Transverse colon (tissue), 4 donors: ENCODE data around the gene TRABD2B. TPM values are rescaled to one million over a fixed set of nuclear protein-coding genes. Genes with fewer than 3 reads are reported as not detected.

Experiments used
- DNase-seq: peaks from one replicate; pipeline ENCODE4 v3.0.0-alpha.2; 2019
- H3K27ac ChIP-seq, 4 donors: fragments of 200-600 bp; sonication (generic); 2 replicates each; pipeline ENCODE4 v1.5.1; 2016 to 2018; ENCODE audit warnings: inconsistent platforms in 4 of 4
- H3K27me3 ChIP-seq: fragments of 200-600 bp; sonication (generic); 2 replicates; pipeline ENCODE4 v1.5.1; 2017; ENCODE audit warnings: inconsistent platforms
- H3K36me3 ChIP-seq, 4 donors: fragments of 200-600 bp; sonication (generic); 2 replicates each; pipeline ENCODE4 v1.5.1; 2017 to 2019; ENCODE audit warnings: inconsistent platforms in 4 of 4
- H3K4me1 ChIP-seq, 4 donors: fragments of 200-600 bp; sonication (generic); 2 replicates each; pipeline ENCODE4 v1.5.1; 2017 to 2020; ENCODE audit warnings: inconsistent platforms in 4 of 4
- H3K4me3 ChIP-seq, 4 donors: fragments of 200-600 bp; sonication (generic); 1 replicate in 1 of 4; 2 replicates in 3 of 4; pipeline versions ENCODE4 v1.5.1 to v1.6.1; 2017 to 2019; ENCODE audit warnings: inconsistent platforms in 4 of 4
- H3K9me3 ChIP-seq, 2 donors: fragments of 200-600 bp; sonication (generic); 2 replicates each; pipeline ENCODE4 v1.5.1; 2017 to 2019; ENCODE audit warnings: inconsistent platforms in 2 of 2
- CTCF ChIP-seq, 5 experiments: fragments of 200-600 bp in 3 of 5; fragments of 450-650 bp in 2 of 5; sonication (generic) in 3 of 5; IDR thresholded peaks; 1 replicate in 2 of 5; 2 replicates in 3 of 5; pipeline ENCODE4 v1.5.1; 2016 to 2017; ENCODE audit warnings: antibody characterized with exemption in 5 of 5, inconsistent platforms in 3 of 5, mild to moderate bottlenecking in 2 of 5, moderate library complexity in 1 of 5
- EP300 ChIP-seq: sonication (generic); formaldehyde crosslinking; IDR thresholded peaks from one replicate; pipeline ENCODE4 v1.6.1; 2017; ENCODE audit warnings: antibody characterized with exemption, low read depth
- POLR2A ChIP-seq: fragments of 450-650 bp; IDR thresholded peaks from one replicate; pipeline ENCODE4 v1.6.1; 2016; ENCODE audit warnings: antibody characterized with exemption, mild to moderate bottlenecking, moderate library complexity
- POLR2AphosphoS5 ChIP-seq, 3 donors: sonication (generic); formaldehyde crosslinking; IDR thresholded peaks; one replicate each; pipeline ENCODE4 v1.6.1; 2016; ENCODE audit warnings: antibody characterized with exemption in 3 of 3
- WGBS, 2 donors: methylation state at CpG; one replicate each; pipeline ENCODE4 v1.1.5; 2018; ENCODE audit warnings: low coverage in 1 of 2; 5-methylcytosine and 5-hydroxymethylcytosine counted together
- in situ Hi-C, 4 donors: fragments of 200-750 bp; cut with MboI; loops; one replicate each; pipeline versions ENCODE4 v1.15.0 to v1.15.1; 2017; ENCODE audit warnings: low sequenced_read_pairs in 3 of 4, low pct_ligation_motif_present in 1 of 4, low pct_unique_long_range_greater_than_20kb in 1 of 4
- intact Hi-C: fragments of 100-400 bp; cut with DNase I; formaldehyde crosslinking; loops from one replicate; pipeline ENCODE4 v1.15.1; 2023; ENCODE audit warnings: low total_unique reads
- total RNA-seq, 4 donors: library from RNA; depleted of rRNA; stranded (reverse); fragments of >200 nt; gene quantifications; one replicate each; pipeline ENCODE4 v1.1.0, GENCODE V29; 2016

Gene TRABD2B
- total RNA-seq, 4 donors from 2014 or later = 0.27 to 0.48 (median 0.37) TPM; not detected in 1

GRCh38 chr1:47853852-47854251 lies 143.3 kb downstream of the TRABD2B start:
- H3K27ac ChIP-seq = no peak overlapping the region
- in situ Hi-C loops (no loop called here), intact Hi-C loops (no loop called here)
- no peak overlapping the region for H3K4me3 ChIP-seq
- H3K4me1 ChIP-seq = no peaks in the 10 kb centered on the region
- WGBS, 2 donors = 80% methylated on average over 1 to 2 of the region's 2 CpGs
- H3K9me3 ChIP-seq = no peaks in the 10 kb centered on the region
- no peaks in the 10 kb centered on the region for H3K27me3 ChIP-seq
- TF ChIP-seq EP300 (no peak), CTCF (IDR thresholded peaks at IDR 0.05) (no peak), POLR2A (no peak), POLR2AphosphoS5 (IDR thresholded peaks at IDR 0.05) (no peak)
- DNase-seq = no peak
- no peaks in the 10 kb centered on the region for H3K36me3 ChIP-seq

GRCh38 chr1:47853059-47853458 lies 144.1 kb downstream of the TRABD2B start:
- H3K4me3 ChIP-seq = no peak overlapping the region
- in situ Hi-C loops = no loop called here
- no peaks in the 10 kb centered on the region for H3K4me1 ChIP-seq
- H3K27me3 ChIP-seq = no peaks in the 10 kb centered on the region
- 94% methylated on average over 7 of the region's 7 CpGs; no CpG with 5 or more reads in 1 of the 2 donors for WGBS, 2 donors
- TF ChIP-seq POLR2A (no peak), CTCF (IDR thresholded peaks at IDR 0.05) (no peak), POLR2AphosphoS5 (IDR thresholded peaks at IDR 0.05) (no peak), EP300 (no peak)
- no peaks in the 10 kb centered on the region for H3K9me3 ChIP-seq
- intact Hi-C loops = no loop called here
- no peak overlapping the region for H3K27ac ChIP-seq
- H3K36me3 ChIP-seq = no peaks in the 10 kb centered on the region
- DNase-seq = no peak

GRCh38 chr1:47852006-47852718 lies 145.0 kb downstream of the TRABD2B start:
- no peak for DNase-seq
- WGBS, 2 donors = 93 to 100% methylated on average over 6 to 16 of the region's 17 CpGs

GRCh38 chr1:47850451-47850850 lies 146.7 kb downstream of the TRABD2B start:
- Histone ChIP-seq H3K27ac (no peak overlapping the region), H3K9me3 (no peaks in the 10 kb centered on the region), H3K4me3 (no peak overlapping the region), H3K27me3 (no peaks in the 10 kb centered on the region), H3K36me3 (no peaks in the 10 kb centered on the region), H3K4me1 (no peaks in the 10 kb centered on the region)
- in situ Hi-C loops = no loop called here
- no peak for TF ChIP-seq POLR2AphosphoS5 (IDR thresholded peaks at IDR 0.05)
- TF ChIP-seq POLR2A = no peak
- no peak for TF ChIP-seq CTCF (IDR thresholded peaks at IDR 0.05)
- TF ChIP-seq EP300 = no peak
- DNase-seq = no peak
- WGBS, 2 donors = 91% methylated on average over 4 of the region's 4 CpGs; no CpG with 5 or more reads in 1 of the 2 donors
- intact Hi-C loops = no loop called here

More at GRCh38 chr1:47852006-47852718, 145.0 kb downstream of the TRABD2B start:
- in situ Hi-C loops = no loop called here
- H3K27me3 ChIP-seq = no peaks in the 10 kb centered on the region
- no peak overlapping the region for H3K27ac ChIP-seq
- H3K4me3 ChIP-seq = no peak overlapping the region
- TF ChIP-seq CTCF (IDR thresholded peaks at IDR 0.05) = no peak
- TF ChIP-seq POLR2A = no peak
- TF ChIP-seq EP300 = no peak
- TF ChIP-seq POLR2AphosphoS5 (IDR thresholded peaks at IDR 0.05) = no peak
- no peaks in the 10 kb centered on the region for H3K4me1 ChIP-seq
- H3K9me3 ChIP-seq = no peaks in the 10 kb centered on the region
- no peaks in the 10 kb centered on the region for H3K36me3 ChIP-seq
- intact Hi-C loops = no loop called here
